HG02763 (cell line): ENCODE measurements around the gene RGS6.

Source experiments
- ATAC-seq: cut with Tn5 transposase; IDR thresholded peaks from one replicate; pipeline ENCODE4 v1.9.1; 2021; ENCODE audit warnings: mild to moderate bottlenecking, moderate library complexity; ENCODE audit not compliant: unreplicated experiment

RGS6 gene

DNA sequence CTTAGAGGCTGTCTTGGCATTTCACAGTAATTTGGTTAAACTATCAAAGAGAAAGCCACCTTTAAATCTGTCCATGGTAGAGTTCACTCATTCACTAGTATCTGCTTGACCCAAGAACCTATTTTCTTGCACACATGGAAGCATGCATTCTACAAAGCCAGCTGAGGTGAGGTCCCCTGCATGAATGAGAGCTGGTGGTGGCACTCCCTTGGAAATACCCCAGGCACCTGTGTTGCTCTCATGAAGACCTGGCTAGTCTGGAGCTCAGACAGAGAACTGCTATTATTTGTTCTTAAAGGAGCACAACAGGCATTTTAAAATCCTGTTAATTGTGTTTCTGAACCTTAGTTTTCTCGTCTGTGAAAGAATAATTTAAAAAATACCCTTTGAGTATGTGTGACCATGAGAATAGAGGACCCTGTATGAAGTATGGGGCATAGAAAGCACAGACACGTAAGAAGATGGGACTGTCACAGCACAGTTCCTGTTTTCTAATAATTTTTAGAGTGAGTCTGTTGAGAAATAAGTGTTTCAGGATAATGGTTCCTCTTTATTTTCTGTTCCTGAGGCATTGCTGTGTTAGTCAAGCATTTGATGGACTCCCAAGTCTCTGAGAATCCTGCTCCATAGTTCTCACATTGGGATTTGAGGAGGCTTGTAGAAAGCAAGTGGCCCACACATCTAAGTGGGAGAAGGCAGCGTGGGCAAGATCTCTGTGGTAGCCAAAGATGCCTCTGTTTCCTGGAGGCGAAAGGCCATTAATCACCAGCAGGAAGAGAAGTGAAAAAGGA is 10.9 kb downstream of the RGS6 start:
- ATAC-seq, result no peak

DNA sequence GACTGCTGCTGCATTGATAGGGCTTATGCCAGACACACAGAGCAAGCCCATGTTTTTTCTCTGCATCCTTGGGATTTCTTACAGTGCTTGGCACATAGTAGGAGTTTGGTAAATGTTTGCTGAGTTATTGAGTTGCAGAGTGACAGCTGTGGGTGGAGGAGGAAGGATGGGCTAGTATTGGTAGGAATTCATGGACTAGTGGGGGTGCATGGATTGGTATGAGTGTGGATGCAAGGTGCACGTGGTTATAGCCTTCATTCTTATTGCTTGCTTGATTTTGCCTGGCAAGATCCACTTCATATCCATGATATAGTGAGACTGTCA is 11.4 kb downstream of the RGS6 start:
- no peak for ATAC-seq

DNA sequence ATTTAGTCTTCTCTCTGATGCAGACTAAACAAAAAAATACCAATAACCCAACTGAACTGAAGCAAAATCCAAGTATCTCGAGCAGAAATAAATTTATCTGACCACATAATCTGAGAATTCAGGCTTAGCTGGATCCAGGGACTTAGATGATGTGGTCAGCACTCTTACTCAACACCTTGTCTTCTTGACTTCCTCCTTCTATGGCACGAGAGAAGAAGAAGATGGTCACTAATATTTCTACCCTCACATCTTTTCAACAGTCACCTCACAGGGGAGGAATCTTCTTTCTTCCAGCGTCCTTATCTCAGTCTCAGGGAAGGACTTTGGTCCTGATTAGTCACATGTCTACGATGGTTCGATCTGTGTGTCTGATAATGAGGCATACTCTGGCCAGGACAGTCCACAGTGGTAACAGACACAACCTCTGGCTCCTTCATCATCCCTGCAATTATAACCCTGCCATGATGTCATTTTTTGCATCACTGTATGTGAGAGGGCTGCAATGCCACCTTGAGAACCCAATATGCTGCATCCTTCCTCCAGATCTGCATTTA is 15.8 kb downstream of the RGS6 start:
- no peak for ATAC-seq

DNA sequence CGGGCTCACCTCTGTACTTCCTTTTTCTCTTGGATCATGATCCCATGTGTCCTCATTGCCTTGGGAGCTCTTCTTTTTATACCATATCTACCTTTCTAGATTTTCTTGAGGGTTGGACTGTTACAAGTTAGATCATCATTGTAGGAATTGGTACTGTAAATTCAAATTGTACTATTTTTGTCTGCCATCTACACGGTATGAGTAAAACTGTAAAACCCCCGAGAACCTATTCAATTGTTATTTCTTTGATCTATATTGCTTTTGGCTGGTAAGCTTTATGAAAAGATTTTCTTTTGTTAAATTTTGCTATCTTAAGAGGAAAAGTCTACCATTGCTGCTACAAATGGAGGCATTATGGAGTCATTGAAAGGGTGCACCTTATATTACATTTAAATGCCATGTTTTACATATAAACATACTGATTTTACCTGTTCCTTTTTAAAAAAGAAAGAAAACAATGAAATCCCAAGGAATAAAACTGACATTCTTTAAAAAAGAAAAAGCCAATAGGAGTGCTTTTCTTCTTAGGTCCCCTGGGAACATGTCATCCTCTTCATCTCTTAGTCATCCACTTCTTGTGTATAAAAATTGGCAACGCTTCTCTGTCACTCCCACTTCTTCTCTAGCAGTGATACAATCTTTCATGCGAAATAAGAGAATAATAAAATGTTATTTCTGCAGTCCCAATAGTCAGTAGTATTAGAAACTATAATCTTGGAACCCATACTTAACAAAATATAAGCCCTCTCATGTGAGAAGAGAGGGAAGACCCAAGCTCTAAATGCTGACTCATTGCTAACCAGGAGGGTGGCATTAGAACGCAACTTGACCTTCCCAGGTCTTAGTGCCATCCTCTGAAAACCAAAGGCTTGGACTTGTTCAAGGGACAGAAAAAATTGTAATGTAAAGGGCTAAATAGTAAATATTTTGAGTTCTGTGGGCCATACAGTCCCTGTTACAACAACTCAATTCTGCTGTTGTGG is 20.4 kb downstream of the RGS6 start:
- no peak for ATAC-seq

DNA sequence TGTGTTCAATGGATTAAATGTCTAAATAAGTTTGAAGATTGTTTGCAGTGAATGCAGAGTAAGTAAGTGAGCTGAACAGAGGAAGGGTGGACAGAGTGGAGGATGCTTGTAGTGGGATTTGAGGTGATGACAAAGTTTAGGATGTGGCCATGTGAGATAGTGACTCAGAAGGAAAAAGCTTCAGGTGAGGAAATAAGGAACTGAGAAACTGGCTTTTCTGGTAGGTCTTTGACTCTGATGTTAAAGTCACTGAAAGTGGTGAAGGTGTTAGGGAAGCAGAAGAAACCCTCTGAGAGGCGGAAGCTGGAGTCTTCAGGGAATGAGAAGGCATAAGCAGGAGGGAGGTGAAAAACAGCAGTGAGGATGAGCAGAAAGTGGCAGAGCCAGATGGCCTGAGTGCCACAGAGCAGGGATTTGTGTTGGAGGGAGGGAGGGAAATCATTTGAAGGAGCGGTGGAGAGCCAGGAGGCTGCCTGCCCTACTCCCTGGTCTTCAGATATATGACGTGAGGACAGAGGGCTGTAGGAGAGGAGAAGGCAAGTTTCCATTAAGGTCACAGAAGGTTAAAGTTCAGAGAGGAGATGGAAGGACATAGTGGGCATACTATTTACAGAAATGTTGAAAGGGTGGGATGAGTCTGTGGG is 24.8 kb downstream of the RGS6 start:
- ATAC-seq, result no peak

DNA sequence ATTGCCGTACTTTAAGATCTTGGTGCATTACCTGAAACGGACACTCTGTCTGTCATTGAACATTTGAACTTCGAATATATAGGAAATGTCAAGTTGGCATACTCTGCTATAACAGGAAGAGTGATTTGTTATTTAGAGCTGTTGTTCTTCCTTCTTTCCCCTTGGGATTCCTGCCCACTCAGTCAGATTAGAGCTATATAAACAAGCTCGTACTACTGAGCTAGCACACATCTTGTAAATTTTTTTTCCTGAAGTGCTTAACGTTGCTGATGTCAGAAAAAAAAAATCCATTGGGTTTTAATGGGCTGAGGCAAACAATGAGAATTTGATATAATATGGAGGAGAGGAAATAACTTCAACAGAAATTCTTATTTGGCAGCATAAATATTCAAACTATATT is 26.8 kb downstream of the RGS6 start:
- no peak for ATAC-seq

DNA sequence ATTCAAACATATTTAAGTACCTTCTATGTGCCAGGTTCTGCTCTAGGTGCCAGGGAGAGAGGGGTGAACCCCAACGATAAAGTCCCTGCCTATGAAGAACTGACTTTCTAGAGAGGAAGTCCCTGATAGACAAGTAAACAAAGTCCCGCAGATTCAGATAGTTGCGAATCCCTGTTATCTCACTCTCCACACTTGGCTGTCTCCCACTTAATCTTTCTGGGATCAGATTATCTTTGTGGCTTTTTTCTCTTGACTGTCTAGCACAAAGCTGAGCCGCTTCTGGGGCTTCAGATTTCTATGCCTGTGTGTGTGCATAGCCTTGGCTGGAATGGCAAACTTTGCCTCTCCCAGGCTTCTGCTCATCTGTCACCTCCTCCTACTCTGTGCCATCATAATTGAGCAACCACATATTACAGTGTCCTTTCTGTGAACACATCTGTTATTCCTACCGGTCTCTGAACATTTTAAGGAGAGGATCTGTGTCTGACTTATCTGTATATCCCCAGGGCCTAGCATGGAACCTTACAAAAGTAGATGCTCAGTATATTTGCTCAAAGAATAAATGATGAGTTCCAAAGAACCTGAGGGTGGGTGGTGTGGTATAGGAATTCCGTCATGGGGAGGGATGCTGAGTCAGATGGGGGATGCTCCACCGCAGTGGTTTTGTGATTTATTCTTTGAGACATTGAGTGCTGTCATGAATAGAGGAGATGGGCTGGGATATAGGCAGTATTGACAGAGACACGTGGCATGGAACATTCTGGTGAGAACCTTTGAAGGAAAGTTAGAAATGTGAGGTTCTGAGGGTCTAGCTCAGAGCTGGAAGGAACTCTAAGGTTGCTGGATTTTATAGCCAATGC is 28.5 kb downstream of the RGS6 start:
- no peak for ATAC-seq

DNA sequence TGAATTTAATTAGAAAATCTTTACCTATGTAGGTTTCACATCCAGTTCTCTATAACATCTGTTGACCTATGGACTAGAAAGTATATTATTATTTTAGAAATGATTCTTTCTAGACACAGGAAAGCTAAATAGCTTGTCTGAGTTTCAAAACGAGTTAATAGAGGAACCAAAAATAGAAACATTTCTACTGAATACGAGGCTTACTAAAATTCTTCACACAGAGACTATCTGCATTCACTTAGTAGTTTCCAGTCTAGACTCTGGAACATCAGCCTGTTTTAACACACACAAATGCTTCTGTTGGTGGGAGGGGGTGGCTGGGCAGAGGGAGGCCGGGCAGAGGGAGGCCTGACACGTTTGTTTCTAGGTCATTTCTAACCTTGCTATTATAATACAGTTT is 29.7 kb downstream of the RGS6 start:
- no peak for ATAC-seq

- ATAC-seq, result no peak
Measured at GRCh38 chr14:71964716-71965115, 32.5 kb downstream of the RGS6 start.

DNA sequence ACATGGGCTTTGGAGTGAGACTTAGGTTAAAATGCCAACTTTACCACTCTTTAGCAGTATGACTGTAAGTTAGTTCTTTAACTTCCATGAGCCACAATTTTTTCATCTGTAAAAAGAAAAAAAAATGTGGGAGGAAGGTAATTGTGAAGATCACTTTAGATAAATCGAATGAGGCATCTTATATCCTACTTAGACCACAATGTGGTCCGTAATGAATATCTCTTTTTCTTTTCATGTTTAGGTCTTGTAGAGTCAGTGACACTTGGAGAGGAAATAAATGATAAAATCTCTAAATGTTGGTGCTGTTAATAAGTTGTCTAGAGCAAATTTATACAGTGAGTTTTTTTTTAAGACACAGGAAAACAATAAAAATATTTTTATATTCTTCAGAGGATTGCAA is 34.3 kb downstream of the RGS6 start:
- no peak for ATAC-seq

DNA sequence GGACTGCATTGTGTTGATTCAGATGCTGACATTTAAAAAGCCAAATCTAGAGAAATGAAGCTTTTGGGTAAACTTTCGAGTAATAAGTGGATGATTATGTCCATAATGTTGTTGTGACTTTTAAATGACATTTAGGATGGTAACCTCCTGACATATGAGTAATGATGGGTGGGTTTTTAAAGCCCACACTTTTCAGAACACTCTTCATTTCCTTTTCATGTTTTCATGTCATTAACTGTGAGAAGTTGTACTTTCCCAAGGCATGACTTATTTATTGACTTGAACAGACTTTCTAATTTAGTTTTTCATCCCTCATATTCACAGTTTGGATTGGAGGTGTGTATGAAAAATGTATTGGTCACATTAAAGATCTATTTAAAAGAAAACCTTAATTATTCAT is 35.5 kb downstream of the RGS6 start:
- no peak for ATAC-seq

DNA sequence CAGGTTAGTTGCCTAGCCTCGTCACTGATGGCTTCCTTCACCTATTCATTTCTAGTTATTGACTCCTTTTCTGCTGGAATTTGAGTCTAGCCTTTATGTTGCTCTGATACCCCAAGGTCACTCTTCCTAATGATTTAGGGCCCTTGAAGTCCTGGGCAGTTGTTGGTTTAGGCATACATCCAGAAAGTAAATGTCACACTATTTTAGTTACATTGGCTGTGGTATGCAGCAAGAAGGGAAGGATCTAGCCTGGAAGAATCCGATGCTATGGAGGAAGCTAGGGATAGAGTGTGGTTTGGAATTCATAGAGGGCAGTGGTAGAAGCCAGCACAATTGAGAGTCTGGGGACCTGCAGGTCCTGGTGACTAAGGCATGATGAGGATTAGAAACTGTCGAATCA is 38.0 kb downstream of the RGS6 start:
- ATAC-seq, result no peak

- no peak for ATAC-seq
Measured at GRCh38 chr14:71985538-71986189, 53.4 kb downstream of the RGS6 start.

- no peak for ATAC-seq
Measured at GRCh38 chr14:71988476-71988875, 56.2 kb downstream of the RGS6 start.

DNA sequence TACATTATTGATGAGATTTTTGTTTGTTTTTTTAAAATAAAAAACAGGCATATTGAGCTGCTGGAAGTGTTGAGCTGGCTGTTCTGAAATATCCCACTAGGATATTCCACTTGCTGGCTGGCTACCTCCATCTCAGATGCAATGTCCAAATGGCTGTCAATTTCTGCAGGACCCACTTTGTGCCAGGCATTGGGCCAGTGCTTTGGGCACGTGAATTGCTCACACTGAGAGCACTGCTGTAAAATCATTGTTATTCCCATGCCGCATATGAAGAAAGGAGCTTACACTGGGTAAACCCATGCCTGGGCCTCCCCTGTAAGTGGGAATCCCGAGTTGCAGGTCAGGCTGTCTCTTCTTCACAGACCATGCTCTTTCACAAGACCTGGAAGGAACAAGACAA is 56.7 kb downstream of the RGS6 start:
- no peak for ATAC-seq

DNA sequence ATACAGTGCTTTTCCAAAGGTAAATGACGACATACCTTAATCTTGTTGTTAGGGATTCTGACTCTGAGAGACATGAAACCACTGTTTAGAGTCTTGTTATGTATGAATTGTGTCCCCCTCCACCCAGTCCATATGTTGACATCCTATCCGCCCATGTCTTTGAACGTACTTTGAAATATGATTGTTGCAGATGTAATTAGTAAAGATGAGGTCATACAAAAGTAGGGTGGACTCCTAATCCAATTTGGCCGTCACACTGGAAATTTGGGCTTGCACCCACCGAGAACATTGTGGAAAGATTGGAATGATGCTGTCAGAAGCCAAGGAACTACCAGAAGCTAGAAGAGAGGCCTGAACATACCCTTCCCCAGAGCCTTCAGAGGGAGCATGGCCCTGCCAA is 62.2 kb downstream of the RGS6 start:
- no peak for ATAC-seq

- no peak for ATAC-seq
Measured at GRCh38 chr14:71995741-71996140, 63.5 kb downstream of the RGS6 start.

- no peak for ATAC-seq
Measured at GRCh38 chr14:71996610-71997009, 64.4 kb downstream of the RGS6 start.

GRCh38 chr14:72000907-72001306 is 68.7 kb downstream of the RGS6 start:
- no peak for ATAC-seq

GRCh38 chr14:72002731-72003130 is 70.5 kb downstream of the RGS6 start:
- no peak for ATAC-seq
